Body of pancreas (tissue), 4 donors: ENCODE measurements around the gene GRIP1.

Experiments used
- POLR2A ChIP-seq, 3 donors: fragments of 450-650 bp; IDR thresholded peaks; one replicate each; pipeline ENCODE4 v1.6.1; 2016; ENCODE audit warnings: antibody characterized with exemption in 3 of 3, mild to moderate bottlenecking in 2 of 3
- TF ChIP-seq, protein P1 (sequence below), 7 experiments: fragments of 450-650 bp in 4 of 7; fragments of 200-600 bp in 3 of 7; sonication (generic) in 3 of 7; IDR thresholded peaks; one replicate each; pipeline ENCODE4 v1.5.1; 2016 to 2019; ENCODE audit warnings: antibody characterized with exemption in 7 of 7

DNA sequence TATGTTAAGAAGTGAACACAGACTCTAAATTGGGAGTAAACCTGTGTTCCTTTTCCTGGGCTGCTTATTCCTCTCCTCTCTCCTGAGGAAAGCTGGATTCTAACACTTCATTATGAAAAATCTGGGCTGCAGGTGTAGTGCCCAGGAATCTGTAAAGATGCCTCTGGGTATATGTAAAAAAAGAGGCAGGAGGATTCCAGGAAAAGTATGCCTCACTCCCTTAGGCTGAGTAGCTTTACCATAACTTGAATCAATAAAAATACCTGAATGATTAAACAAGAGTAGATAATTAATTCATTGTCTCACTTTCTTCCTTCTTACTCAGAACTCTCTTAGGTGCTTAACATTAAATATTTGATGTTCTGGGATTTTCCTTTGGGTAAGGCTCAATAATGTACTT lies 185.1 kb downstream of the GRIP1 start:
- TF ChIP-seq POLR2A (IDR thresholded peaks at IDR 0.05): no peak
- TF ChIP-seq, protein P1, sequence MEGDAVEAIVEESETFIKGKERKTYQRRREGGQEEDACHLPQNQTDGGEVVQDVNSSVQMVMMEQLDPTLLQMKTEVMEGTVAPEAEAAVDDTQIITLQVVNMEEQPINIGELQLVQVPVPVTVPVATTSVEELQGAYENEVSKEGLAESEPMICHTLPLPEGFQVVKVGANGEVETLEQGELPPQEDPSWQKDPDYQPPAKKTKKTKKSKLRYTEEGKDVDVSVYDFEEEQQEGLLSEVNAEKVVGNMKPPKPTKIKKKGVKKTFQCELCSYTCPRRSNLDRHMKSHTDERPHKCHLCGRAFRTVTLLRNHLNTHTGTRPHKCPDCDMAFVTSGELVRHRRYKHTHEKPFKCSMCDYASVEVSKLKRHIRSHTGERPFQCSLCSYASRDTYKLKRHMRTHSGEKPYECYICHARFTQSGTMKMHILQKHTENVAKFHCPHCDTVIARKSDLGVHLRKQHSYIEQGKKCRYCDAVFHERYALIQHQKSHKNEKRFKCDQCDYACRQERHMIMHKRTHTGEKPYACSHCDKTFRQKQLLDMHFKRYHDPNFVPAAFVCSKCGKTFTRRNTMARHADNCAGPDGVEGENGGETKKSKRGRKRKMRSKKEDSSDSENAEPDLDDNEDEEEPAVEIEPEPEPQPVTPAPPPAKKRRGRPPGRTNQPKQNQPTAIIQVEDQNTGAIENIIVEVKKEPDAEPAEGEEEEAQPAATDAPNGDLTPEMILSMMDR (IDR thresholded peaks at IDR 0.05): no peak
